ENCODE results near the gene HOXD4. TPM values are rescaled to one million over a fixed set of nuclear protein-coding genes. Genes with fewer than 3 reads are reported as not detected.

The HOXD4 gene
- total and polyA plus RNA-seq, 2 of the 4 experiments (the other 2 are of a cell fraction) = not detected

DNA sequence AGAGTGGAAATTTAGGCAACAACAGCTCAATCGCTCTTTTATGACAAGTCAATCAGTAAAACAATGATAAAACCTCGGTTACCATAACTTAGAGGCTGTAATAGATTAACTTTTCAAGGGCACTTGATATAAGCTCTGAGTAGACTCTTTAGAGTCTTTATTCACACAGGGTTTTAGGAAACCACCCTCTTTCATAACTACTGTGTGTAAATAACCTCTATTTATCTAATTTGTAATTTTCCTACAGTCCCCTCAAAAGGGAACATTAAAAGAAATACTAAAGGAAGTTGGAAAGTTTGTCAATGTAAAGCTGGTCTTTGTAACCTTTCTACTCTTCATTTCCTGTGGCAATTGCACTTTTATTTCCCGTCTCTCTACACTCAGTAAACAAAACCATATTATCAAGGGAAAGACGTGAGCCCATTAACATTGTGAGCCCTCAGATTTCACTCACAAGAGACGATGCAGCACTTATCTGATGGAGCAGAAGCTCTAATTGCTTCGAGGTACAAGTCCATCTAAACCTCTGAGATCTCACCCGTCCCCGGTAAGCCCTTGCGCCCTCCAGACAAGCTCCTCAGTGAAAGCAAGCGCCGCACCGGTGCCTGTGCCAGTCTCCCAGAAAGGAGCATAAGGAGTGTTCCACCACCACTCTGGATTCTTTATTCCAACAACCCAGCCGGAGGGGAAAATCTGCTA, 36.0 kb downstream of the HOXD4 start:
- intact Hi-C loops (cut with micrococcal nuclease) (no loop called here), in situ Hi-C loops (cut with MboI; ENCODE audit: low sequenced_read_pairs) (no loop called here), dilution Hi-C loops (cut with HindIII; ENCODE audit: low sequenced_read_pairs, unreplicated experiment) (no loop called here)
- ChIA-PET CTCF (interaction anchor here (1.0 kb wide), 1 partner anchor 11 kb away, joined by 3 read pairs; no protein-coding TSS in a partner anchor), POLR2A (ENCODE audit: unreplicated experiment) (no interaction called here)
- Histone ChIP-seq H3K4me2 (ENCODE audit: low read depth, low read length) (peak overlapping the region; percentile 91), H4K20me1 (ENCODE audit: insufficient read depth, low read length) (no peaks in the 10 kb centered on the region), H3K14ac (replicated peaks; ENCODE audit: low read depth, low read length) (no peak overlapping the region), H2AFZ (replicated peaks; ENCODE audit: low read length, poor library complexity) (peak overlapping the region; percentile 69), H4K91ac (ENCODE audit: insufficient read depth, low read depth, low read length) (no peak overlapping the region), H2BK120ac (ENCODE audit: low read depth, low read length) (no peak overlapping the region), H3K4me3 (ENCODE audit: insufficient read depth, low read depth, low read length) (peak overlapping the region; percentile 50), H3K56ac (ENCODE audit: extremely low read depth, insufficient read depth, low read length) (no peak overlapping the region), H3K9me1 (ENCODE audit: insufficient read depth, low read length) (no peaks in the 10 kb centered on the region), H4K8ac (ENCODE audit: low read depth in 2 of 2, low read length in 2 of 2) (no peak overlapping the region), H3K9ac (ENCODE audit: low read depth, low read length) (no peak overlapping the region), H2BK5ac (ENCODE audit: low read depth, low read length, poor library complexity, severe bottlenecking) (no peak overlapping the region), H3K27ac (ENCODE audit: insufficient read depth, low read length) (no peak overlapping the region), H3K36me3 (ENCODE audit: control insufficient read depth, insufficient read depth, low read length) (no peaks in the 10 kb centered on the region), H2AK5ac (ENCODE audit: low read depth, low read length) (no peak overlapping the region), H3K79me1 (ENCODE audit: low read depth in 1 of 2, low read length in 2 of 2) (no peaks in the 10 kb centered on the region), H3K23ac (ENCODE audit: low read depth, low read length) (no peak overlapping the region), H2BK20ac (ENCODE audit: low read depth, low read length) (no peak overlapping the region), H3K18ac (ENCODE audit: low read depth, low read length) (no peak overlapping the region), H3K27me3 (ENCODE audit: control insufficient read depth, insufficient read depth, low read length) (peaks cover 55% of the 10 kb centered on the region), H3K4ac (ENCODE audit: low read depth, low read length) (no peak overlapping the region), H4K5ac (ENCODE audit: low read depth, low read length) (no peak overlapping the region), H2AK9ac (replicated peaks; ENCODE audit: low read depth, low read length, poor library complexity) (no peak overlapping the region), H3K4me1 (ENCODE audit: control insufficient read depth, insufficient read depth, low read length) (peaks cover 2% of the 10 kb centered on the region; the same call in 1 of the 2 replicates), H2BK15ac (ENCODE audit: low read depth, low read length) (no peak overlapping the region), H3K9me3 (ENCODE audit: control insufficient read depth, insufficient read depth, low read length) (peaks cover 11% of the 10 kb centered on the region)
- 0% methylated on average over 2 of the region's 13 CpGs; no CpG with 5 or more reads in 1 of the 2 experiments for WGBS, 2 experiments (ENCODE audit: extremely low coverage in 2 of 2, insufficient read length in 1 of 2)
- no peak for DNase-seq
- no TSS peak for BruUV-seq (replicated peaks)
- TF ChIP-seq MXI1 (IDR thresholded peaks at IDR 0.05; ENCODE audit: borderline replicate concordance, low read depth, low read length) (no peak), MAFK (IDR thresholded peaks at IDR 0.05; ENCODE audit: low read depth, low read length) (no peak), RAD21 (IDR thresholded peaks at IDR 0.05; ENCODE audit: low read length) (no peak), SMC3 (IDR thresholded peaks at IDR 0.05; ENCODE audit: low read depth, low read length) (no peak), BHLHE40 (IDR thresholded peaks at IDR 0.05; ENCODE audit: low read depth, low read length) (no peak), RFX5 (IDR thresholded peaks at IDR 0.05; ENCODE audit: low read depth, low read length) (no peak), MAZ (IDR thresholded peaks at IDR 0.05; ENCODE audit: borderline replicate concordance, low read depth, low read length) (no peak), CHD1 (IDR thresholded peaks at IDR 0.05; ENCODE audit: low read depth, low read length) (no peak)
- TF ChIP-seq, protein P1, sequence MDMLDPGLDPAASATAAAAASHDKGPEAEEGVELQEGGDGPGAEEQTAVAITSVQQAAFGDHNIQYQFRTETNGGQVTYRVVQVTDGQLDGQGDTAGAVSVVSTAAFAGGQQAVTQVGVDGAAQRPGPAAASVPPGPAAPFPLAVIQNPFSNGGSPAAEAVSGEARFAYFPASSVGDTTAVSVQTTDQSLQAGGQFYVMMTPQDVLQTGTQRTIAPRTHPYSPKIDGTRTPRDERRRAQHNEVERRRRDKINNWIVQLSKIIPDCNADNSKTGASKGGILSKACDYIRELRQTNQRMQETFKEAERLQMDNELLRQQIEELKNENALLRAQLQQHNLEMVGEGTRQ (IDR thresholded peaks at IDR 0.05; ENCODE audit: low read depth, low read length) = no peak
- TF ChIP-seq, protein P2, sequence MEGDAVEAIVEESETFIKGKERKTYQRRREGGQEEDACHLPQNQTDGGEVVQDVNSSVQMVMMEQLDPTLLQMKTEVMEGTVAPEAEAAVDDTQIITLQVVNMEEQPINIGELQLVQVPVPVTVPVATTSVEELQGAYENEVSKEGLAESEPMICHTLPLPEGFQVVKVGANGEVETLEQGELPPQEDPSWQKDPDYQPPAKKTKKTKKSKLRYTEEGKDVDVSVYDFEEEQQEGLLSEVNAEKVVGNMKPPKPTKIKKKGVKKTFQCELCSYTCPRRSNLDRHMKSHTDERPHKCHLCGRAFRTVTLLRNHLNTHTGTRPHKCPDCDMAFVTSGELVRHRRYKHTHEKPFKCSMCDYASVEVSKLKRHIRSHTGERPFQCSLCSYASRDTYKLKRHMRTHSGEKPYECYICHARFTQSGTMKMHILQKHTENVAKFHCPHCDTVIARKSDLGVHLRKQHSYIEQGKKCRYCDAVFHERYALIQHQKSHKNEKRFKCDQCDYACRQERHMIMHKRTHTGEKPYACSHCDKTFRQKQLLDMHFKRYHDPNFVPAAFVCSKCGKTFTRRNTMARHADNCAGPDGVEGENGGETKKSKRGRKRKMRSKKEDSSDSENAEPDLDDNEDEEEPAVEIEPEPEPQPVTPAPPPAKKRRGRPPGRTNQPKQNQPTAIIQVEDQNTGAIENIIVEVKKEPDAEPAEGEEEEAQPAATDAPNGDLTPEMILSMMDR (conservative IDR thresholded peaks at IDR 0.05; ENCODE audit: low read depth, low read length) = no peak
- TF ChIP-seq, protein P3, sequence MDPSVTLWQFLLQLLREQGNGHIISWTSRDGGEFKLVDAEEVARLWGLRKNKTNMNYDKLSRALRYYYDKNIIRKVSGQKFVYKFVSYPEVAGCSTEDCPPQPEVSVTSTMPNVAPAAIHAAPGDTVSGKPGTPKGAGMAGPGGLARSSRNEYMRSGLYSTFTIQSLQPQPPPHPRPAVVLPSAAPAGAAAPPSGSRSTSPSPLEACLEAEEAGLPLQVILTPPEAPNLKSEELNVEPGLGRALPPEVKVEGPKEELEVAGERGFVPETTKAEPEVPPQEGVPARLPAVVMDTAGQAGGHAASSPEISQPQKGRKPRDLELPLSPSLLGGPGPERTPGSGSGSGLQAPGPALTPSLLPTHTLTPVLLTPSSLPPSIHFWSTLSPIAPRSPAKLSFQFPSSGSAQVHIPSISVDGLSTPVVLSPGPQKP (IDR thresholded peaks at IDR 0.05; ENCODE audit: borderline replicate concordance, low read depth, low read length) = no peak
- ATAC-seq (ENCODE audit: low read depth) = no peak
